ENCODE data around the gene EIF4A2.

Gene EIF4A2

GRCh38 chr3:186783058-186783730 is at the start of gene EIF4A2:
Gene EIF4A2, plus strand, starts transcription at chr3:186783577. Its CDS starts 34 bp downstream, at chr3:186783611.
- DNase-seq = peak; percentile 77 to 97

GRCh38 chr3:186742618-186743380 is 40.6 kb upstream of the EIF4A2 start:
- no peak for DNase-seq

- DNase-seq = no peak
These were observed 39.7 kb upstream of the EIF4A2 start for GRCh38 chr3:186743666-186744065.

GRCh38 chr3:186746008-186746407 is 37.4 kb upstream of the EIF4A2 start:
- peak in 1 of 2 donors; percentile 73 for DNase-seq

GRCh38 chr3:186750316-186750715 is 33.1 kb upstream of the EIF4A2 start:
- DNase-seq = no peak

- no peak for DNase-seq
These were observed 31.9 kb upstream of the EIF4A2 start for GRCh38 chr3:186751480-186751879.

GRCh38 chr3:186754006-186754405 is 29.4 kb upstream of the EIF4A2 start:
- DNase-seq = no peak

- no peak for DNase-seq
These were observed 28.5 kb upstream of the EIF4A2 start for GRCh38 chr3:186754871-186755270.

GRCh38 chr3:186757214-186757613 is 26.2 kb upstream of the EIF4A2 start:
- DNase-seq = no peak

GRCh38 chr3:186757686-186758220 is 25.6 kb upstream of the EIF4A2 start:
- DNase-seq = no peak

- no peak for DNase-seq
These were observed 24.0 kb upstream of the EIF4A2 start for GRCh38 chr3:186759231-186759930.

- DNase-seq = no peak
These were observed 23.1 kb upstream of the EIF4A2 start for GRCh38 chr3:186760141-186760833.

GRCh38 chr3:186760897-186761447 is 22.4 kb upstream of the EIF4A2 start:
- DNase-seq = no peak

- DNase-seq = no peak
These were observed 11.1 kb upstream of the EIF4A2 start for GRCh38 chr3:186772281-186772694.

- DNase-seq = peak in 1 of 2 donors; percentile 30
These were observed 10.5 kb upstream of the EIF4A2 start for GRCh38 chr3:186772701-186773417.

GRCh38 chr3:186775999-186776398 is 7.4 kb upstream of the EIF4A2 start:
- DNase-seq = no peak

GRCh38 chr3:186779204-186779603 is 4.2 kb upstream of the EIF4A2 start:
- DNase-seq = no peak

- no peak for DNase-seq
These were observed 777 bp upstream of the EIF4A2 start for GRCh38 chr3:186782542-186783057.

- DNase-seq = peak; percentile 63 to 78
These were observed 546 bp downstream of the EIF4A2 start for GRCh38 chr3:186783731-186784515.

- no peak for DNase-seq
These were observed 1.6 kb downstream of the EIF4A2 start for GRCh38 chr3:186784820-186785494.

Data from bone marrow (tissue), 2 donors.